ENCODE data around the gene CH25H.
A peak's percentile ranks its signal among the peaks of the same experiment; 100 is the strongest.

CH25H gene

GRCh38 chr10:89228962-89229361, 21.8 kb upstream of the CH25H start:
- no peak for DNase-seq (ENCODE audit: low read depth, low spot score)

GRCh38 chr10:89228146-89228545, 21.0 kb upstream of the CH25H start:
- DNase-seq (ENCODE audit: low read depth, low spot score): no peak

GRCh38 chr10:89226891-89227290, 19.8 kb upstream of the CH25H start:
- no peak for DNase-seq (ENCODE audit: low read depth, low spot score)

- DNase-seq (ENCODE audit: low read depth, low spot score): no peak
These were observed 17.8 kb upstream of the CH25H start for GRCh38 chr10:89224739-89225443.

- no peak for DNase-seq (ENCODE audit: low read depth, low spot score)
These were observed 14.8 kb upstream of the CH25H start for GRCh38 chr10:89221919-89222318.

GRCh38 chr10:89219513-89220218, 12.5 kb upstream of the CH25H start:
- DNase-seq (ENCODE audit: low read depth, low spot score): no peak

- DNase-seq (ENCODE audit: low read depth, low spot score): peak; percentile 59
These were observed 10.2 kb upstream of the CH25H start for GRCh38 chr10:89217057-89217990.

- no peak for DNase-seq (ENCODE audit: low read depth, low spot score)
These were observed 8.9 kb upstream of the CH25H start for GRCh38 chr10:89216056-89216455.

GRCh38 chr10:89215511-89215910, 8.4 kb upstream of the CH25H start:
- DNase-seq (ENCODE audit: low read depth, low spot score): no peak

GRCh38 chr10:89214566-89215165, 7.5 kb upstream of the CH25H start:
- no peak for DNase-seq (ENCODE audit: low read depth, low spot score)

- DNase-seq (ENCODE audit: low read depth, low spot score): no peak
These were observed 6.2 kb upstream of the CH25H start for GRCh38 chr10:89213191-89213808.

GRCh38 chr10:89210794-89211425, 3.8 kb upstream of the CH25H start:
- DNase-seq (ENCODE audit: low read depth, low spot score): no peak

- no peak for DNase-seq (ENCODE audit: low read depth, low spot score)
These were observed 2.6 kb upstream of the CH25H start for GRCh38 chr10:89209718-89210117.

- no peak for DNase-seq (ENCODE audit: low read depth, low spot score)
These were observed 859 bp upstream of the CH25H start for GRCh38 chr10:89207801-89208551.

- no peak for DNase-seq (ENCODE audit: low read depth, low spot score)
These were observed 526 bp downstream of the CH25H start for GRCh38 chr10:89206402-89207180.

- no peak for DNase-seq (ENCODE audit: low read depth, low spot score)
These were observed 2.4 kb downstream of the CH25H start for GRCh38 chr10:89204621-89205185.

GRCh38 chr10:89203237-89203636, 3.9 kb downstream of the CH25H start:
- no peak for DNase-seq (ENCODE audit: low read depth, low spot score)

GRCh38 chr10:89202033-89202425, 5.1 kb downstream of the CH25H start:
- DNase-seq (ENCODE audit: low read depth, low spot score): no peak

Measured in smooth muscle cell of the brain vasculature (primary cell).